ENCODE measurements around the gene NOD1.

Gene NOD1

DNA sequence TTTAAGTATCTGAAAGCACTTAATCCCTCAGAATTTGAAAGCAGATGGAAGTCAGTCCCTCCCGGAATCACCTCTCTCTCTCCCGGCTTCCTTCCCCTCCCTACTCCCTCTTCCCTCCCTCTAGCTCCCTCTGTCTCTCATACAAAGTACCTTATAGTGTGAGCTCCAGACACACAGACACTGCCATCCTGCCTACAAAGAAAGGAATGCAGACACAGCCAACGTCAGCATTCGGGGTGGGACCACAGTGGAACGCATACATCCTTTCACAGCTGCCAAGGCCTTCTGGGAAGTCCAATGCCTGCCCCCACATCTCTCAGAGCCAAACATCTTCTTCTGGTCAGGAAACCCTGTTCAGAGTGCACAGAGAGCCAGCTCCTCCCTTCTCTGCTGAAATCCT, 9.3 kb downstream of the NOD1 start (continued):
- TF ChIP-seq KLF10 (tag by site-specific recombination; IDR thresholded peaks at IDR 0.05) (no peak), ZNF169 (tag by site-specific recombination; IDR thresholded peaks at IDR 0.05) (no peak), ZSCAN23 (tag by site-specific recombination; IDR thresholded peaks at IDR 0.05) (no peak), ZNF707 (tag by site-specific recombination; IDR thresholded peaks at IDR 0.05) (no peak)
- TF ChIP-seq, protein P1, sequence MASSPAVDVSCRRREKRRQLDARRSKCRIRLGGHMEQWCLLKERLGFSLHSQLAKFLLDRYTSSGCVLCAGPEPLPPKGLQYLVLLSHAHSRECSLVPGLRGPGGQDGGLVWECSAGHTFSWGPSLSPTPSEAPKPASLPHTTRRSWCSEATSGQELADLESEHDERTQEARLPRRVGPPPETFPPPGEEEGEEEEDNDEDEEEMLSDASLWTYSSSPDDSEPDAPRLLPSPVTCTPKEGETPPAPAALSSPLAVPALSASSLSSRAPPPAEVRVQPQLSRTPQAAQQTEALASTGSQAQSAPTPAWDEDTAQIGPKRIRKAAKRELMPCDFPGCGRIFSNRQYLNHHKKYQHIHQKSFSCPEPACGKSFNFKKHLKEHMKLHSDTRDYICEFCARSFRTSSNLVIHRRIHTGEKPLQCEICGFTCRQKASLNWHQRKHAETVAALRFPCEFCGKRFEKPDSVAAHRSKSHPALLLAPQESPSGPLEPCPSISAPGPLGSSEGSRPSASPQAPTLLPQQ (tag by site-specific recombination; IDR thresholded peaks at IDR 0.05): peak; percentile 38; the same call in 1 of the 2 replicates

DNA sequence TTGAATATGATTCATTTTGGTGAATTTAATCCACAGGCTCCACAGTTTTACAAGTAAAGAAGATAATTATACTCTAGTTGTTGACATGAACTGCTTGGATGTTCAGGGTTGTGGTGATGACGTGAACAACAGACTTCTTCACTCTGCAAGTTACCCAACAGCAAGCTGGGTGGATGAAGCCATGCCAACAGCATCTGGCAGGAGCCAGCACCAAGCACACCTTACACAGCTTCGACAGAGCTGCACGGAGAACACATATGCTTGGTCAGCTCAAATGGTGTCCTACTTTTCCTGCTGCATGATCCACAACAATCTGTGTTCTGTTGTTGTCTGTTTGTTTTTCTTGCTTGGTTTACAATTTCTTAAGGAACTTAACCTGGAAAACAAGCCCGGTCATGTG, 9.8 kb downstream of the NOD1 start:
- ChIA-PET POLR2A (interaction anchor here (0.5 to 1.4 kb wide), 2 partner anchors 10 to 12 kb away, joined by 3 to 17 read pairs; partner anchors contain the start of gene NOD1), CTCF (interaction anchor here (0.7 to 2.4 kb wide), 11 partner anchors 9 to 818 kb away, joined by 3 to 10 read pairs (median 5); partner anchors contain the start of gene NOD1)
- H3K4me1 ChIP-seq (ENCODE audit: control insufficient read depth, insufficient read depth, low read length): no peaks in the 10 kb centered on the region; the same call in 1 of the 2 replicates
- no peaks in the 10 kb centered on the region for H3K9me3 ChIP-seq (ENCODE audit: control insufficient read depth, insufficient read depth, low read depth, low read length)
- H3K36me3 ChIP-seq (ENCODE audit: control insufficient read depth in 2 of 2, insufficient read depth in 1 of 2, low read length in 2 of 2): no peaks in the 10 kb centered on the region
- no peak for TF ChIP-seq MZF1 (tag by site-specific recombination; IDR thresholded peaks at IDR 0.05; ENCODE audit: borderline replicate concordance)
- TF ChIP-seq ZNF776 (tag by site-specific recombination; IDR thresholded peaks at IDR 0.05; ENCODE audit: borderline replicate concordance): no peak
- no peak for TF ChIP-seq ZNF175 (tag by site-specific recombination; IDR thresholded peaks at IDR 0.05)
- TF ChIP-seq, protein P2, sequence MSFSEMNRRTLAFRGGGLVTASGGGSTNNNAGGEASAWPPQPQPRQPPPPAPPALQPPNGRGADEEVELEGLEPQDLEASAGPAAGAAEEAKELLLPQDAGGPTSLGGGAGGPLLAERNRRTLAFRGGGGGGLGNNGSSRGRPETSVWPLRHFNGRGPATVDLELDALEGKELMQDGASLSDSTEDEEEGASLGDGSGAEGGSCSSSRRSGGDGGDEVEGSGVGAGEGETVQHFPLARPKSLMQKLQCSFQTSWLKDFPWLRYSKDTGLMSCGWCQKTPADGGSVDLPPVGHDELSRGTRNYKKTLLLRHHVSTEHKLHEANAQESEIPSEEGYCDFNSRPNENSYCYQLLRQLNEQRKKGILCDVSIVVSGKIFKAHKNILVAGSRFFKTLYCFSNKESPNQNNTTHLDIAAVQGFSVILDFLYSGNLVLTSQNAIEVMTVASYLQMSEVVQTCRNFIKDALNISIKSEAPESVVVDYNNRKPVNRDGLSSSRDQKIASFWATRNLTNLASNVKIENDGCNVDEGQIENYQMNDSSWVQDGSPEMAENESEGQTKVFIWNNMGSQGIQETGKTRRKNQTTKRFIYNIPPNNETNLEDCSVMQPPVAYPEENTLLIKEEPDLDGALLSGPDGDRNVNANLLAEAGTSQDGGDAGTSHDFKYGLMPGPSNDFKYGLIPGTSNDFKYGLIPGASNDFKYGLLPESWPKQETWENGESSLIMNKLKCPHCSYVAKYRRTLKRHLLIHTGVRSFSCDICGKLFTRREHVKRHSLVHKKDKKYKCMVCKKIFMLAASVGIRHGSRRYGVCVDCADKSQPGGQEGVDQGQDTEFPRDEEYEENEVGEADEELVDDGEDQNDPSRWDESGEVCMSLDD (tag by site-specific recombination; IDR thresholded peaks at IDR 0.05): no peak
- TF ChIP-seq ZNF354C (tag by site-specific recombination; IDR thresholded peaks at IDR 0.05; ENCODE audit: borderline replicate concordance, low read depth): no peak
- TF ChIP-seq, protein P3, sequence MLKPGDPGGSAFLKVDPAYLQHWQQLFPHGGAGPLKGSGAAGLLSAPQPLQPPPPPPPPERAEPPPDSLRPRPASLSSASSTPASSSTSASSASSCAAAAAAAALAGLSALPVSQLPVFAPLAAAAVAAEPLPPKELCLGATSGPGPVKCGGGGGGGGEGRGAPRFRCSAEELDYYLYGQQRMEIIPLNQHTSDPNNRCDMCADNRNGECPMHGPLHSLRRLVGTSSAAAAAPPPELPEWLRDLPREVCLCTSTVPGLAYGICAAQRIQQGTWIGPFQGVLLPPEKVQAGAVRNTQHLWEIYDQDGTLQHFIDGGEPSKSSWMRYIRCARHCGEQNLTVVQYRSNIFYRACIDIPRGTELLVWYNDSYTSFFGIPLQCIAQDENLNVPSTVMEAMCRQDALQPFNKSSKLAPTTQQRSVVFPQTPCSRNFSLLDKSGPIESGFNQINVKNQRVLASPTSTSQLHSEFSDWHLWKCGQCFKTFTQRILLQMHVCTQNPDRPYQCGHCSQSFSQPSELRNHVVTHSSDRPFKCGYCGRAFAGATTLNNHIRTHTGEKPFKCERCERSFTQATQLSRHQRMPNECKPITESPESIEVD (tag by site-specific recombination; IDR thresholded peaks at IDR 0.05): no peak
- no peak overlapping the region for H3K27ac ChIP-seq (ENCODE audit: extremely low read depth, low read depth, low read length)
- H3K4me3 ChIP-seq (ENCODE audit: low read depth, low read length): no peak overlapping the region

DNA sequence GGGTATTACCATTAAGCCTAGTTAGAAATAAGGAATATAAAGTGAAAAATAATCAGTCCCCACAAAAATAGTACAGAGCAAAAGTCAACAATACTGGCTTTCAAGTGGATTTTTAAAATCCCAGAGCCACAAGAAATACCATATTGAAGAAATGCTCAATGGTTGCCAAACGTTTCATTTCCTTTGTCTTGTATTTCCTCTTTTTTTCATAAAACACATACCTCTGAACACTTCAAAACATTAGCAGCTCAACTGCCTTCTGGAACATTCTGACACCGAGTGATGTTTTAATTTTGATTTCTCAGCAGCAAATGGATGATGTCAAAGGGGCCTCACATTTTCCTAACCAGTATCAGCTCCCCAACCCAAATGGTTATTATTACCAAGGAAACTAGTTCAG, 10.5 kb downstream of the NOD1 start:
- Histone ChIP-seq H3K4me3 (ENCODE audit: low read depth, low read length) (no peak overlapping the region), H3K27ac (ENCODE audit: extremely low read depth, low read depth, low read length) (no peak overlapping the region), H3K9me3 (ENCODE audit: control insufficient read depth, insufficient read depth, low read depth, low read length) (no peaks in the 10 kb centered on the region), H3K4me1 (ENCODE audit: control insufficient read depth, insufficient read depth, low read length) (no peaks in the 10 kb centered on the region; the same call in 1 of the 2 replicates), H3K36me3 (ENCODE audit: control insufficient read depth in 2 of 2, insufficient read depth in 1 of 2, low read length in 2 of 2) (no peaks in the 10 kb centered on the region)
- TF ChIP-seq ZNF48 (tag by site-specific recombination; IDR thresholded peaks at IDR 0.05): no peak
- TF ChIP-seq ZNF133 (tag by site-specific recombination; IDR thresholded peaks at IDR 0.05): no peak
- no peak for TF ChIP-seq ZNF221 (tag by site-specific recombination; IDR thresholded peaks at IDR 0.05; ENCODE audit: borderline replicate concordance)
- no peak for TF ChIP-seq ZNF548 (tag by site-specific recombination; IDR thresholded peaks at IDR 0.05)
- POLR2A ChIA-PET: no interaction called here
- CTCF ChIA-PET: interaction anchor here (2.3 kb wide), 1 partner anchor 10 kb away, joined by 9 read pairs; the partner anchor contains the start of gene NOD1

Measured in HEK293 (cell line).